Esophagus squamous epithelium (tissue), 4 donors: ENCODE measurements around the gene P2RX4.

Experiments used
- POLR2A ChIP-seq, 4 donors: fragments of 450-650 bp; IDR thresholded peaks; one replicate each; pipeline ENCODE4 v1.6.1; 2017; ENCODE audit warnings: antibody characterized with exemption in 4 of 4, mild to moderate bottlenecking in 4 of 4, moderate library complexity in 3 of 4
- TF ChIP-seq, protein P1 (sequence below), 6 experiments: fragments of 450-650 bp in 4 of 6; fragments of 200-600 bp in 2 of 6; sonication (generic) in 2 of 6; IDR thresholded peaks; one replicate each; pipeline ENCODE4 v1.5.1; 2016 to 2019; ENCODE audit warnings: antibody characterized with exemption in 6 of 6, mild to moderate bottlenecking in 4 of 6, moderate library complexity in 4 of 6

DNA sequence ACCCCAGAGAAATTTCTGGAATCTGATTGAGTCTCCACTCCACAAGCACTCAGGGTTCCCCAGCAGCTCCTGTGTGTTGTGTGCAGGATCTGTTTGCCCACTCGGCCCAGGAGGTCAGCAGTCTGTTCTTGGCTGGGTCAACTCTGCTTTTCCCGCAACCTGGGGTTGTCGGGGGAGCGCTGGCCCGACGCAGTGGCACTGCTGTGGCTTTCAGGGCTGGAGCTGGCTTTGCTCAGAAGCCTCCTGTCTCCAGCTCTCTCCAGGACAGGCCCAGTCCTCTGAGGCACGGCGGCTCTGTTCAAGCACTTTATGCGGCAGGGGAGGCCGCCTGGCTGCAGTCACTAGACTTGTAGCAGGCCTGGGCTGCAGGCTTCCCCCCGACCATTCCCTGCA lies 23.7 kb downstream of the P2RX4 start:
- TF ChIP-seq, protein P1, sequence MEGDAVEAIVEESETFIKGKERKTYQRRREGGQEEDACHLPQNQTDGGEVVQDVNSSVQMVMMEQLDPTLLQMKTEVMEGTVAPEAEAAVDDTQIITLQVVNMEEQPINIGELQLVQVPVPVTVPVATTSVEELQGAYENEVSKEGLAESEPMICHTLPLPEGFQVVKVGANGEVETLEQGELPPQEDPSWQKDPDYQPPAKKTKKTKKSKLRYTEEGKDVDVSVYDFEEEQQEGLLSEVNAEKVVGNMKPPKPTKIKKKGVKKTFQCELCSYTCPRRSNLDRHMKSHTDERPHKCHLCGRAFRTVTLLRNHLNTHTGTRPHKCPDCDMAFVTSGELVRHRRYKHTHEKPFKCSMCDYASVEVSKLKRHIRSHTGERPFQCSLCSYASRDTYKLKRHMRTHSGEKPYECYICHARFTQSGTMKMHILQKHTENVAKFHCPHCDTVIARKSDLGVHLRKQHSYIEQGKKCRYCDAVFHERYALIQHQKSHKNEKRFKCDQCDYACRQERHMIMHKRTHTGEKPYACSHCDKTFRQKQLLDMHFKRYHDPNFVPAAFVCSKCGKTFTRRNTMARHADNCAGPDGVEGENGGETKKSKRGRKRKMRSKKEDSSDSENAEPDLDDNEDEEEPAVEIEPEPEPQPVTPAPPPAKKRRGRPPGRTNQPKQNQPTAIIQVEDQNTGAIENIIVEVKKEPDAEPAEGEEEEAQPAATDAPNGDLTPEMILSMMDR (IDR thresholded peaks at IDR 0.05): no peak
- TF ChIP-seq POLR2A (IDR thresholded peaks at IDR 0.05): no peak
